ENCODE results near the gene PRKCD.

- TF ChIP-seq EP300 (IDR thresholded peaks at IDR 0.05): no peak
- no peak for TF ChIP-seq POLR2AphosphoS5 (IDR thresholded peaks at IDR 0.05)
- TF ChIP-seq, protein P1, sequence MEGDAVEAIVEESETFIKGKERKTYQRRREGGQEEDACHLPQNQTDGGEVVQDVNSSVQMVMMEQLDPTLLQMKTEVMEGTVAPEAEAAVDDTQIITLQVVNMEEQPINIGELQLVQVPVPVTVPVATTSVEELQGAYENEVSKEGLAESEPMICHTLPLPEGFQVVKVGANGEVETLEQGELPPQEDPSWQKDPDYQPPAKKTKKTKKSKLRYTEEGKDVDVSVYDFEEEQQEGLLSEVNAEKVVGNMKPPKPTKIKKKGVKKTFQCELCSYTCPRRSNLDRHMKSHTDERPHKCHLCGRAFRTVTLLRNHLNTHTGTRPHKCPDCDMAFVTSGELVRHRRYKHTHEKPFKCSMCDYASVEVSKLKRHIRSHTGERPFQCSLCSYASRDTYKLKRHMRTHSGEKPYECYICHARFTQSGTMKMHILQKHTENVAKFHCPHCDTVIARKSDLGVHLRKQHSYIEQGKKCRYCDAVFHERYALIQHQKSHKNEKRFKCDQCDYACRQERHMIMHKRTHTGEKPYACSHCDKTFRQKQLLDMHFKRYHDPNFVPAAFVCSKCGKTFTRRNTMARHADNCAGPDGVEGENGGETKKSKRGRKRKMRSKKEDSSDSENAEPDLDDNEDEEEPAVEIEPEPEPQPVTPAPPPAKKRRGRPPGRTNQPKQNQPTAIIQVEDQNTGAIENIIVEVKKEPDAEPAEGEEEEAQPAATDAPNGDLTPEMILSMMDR (IDR thresholded peaks at IDR 0.05): no peak
- no peak for TF ChIP-seq POLR2A (IDR thresholded peaks at IDR 0.05)
Measured at GRCh38 chr3:53113293-53114010, 47.6 kb upstream of the PRKCD start.

Measured in upper lobe of left lung (tissue), 4 donors.